Stimulated activated naive CD8-positive, alpha-beta T cell treated with anti-CD3 and anti-CD28 coated beads, Interleukin-15, Interleukin-2, amounts not matched to agents 100 ng/mL and 50 ng/mL, for 24 hours (primary cell): Measurements from ENCODE around the gene MBOAT7.
"Not testable (repeated sequence)": the region's sequence is repeated elsewhere in the genome, so short reads cannot be mapped to it uniquely, and the experiment has no call there.

Experiments used
- H3K27ac Mint-ChIP-seq: one replicate; pipeline ENCODE4 v1.8.0; 2021; ENCODE audit warnings: mild to moderate bottlenecking, mixed read lengths
- H3K27me3 Mint-ChIP-seq: one replicate; pipeline ENCODE4 v1.8.0; 2021; ENCODE audit warnings: mixed read lengths
- H3K36me3 Mint-ChIP-seq: one replicate; pipeline ENCODE4 v1.8.0; 2021; ENCODE audit warnings: low read depth, mixed read lengths
- H3K4me1 Mint-ChIP-seq: one replicate; pipeline ENCODE4 v1.8.0; 2021; ENCODE audit warnings: low read depth, mixed read lengths
- H3K4me3 Mint-ChIP-seq: one replicate; pipeline ENCODE4 v1.8.0; 2021; ENCODE audit warnings: mild to moderate bottlenecking, mixed read lengths
- H3K9me3 Mint-ChIP-seq: one replicate; pipeline ENCODE4 v1.8.0; 2021; ENCODE audit warnings: mixed read lengths

MBOAT7 gene

DNA sequence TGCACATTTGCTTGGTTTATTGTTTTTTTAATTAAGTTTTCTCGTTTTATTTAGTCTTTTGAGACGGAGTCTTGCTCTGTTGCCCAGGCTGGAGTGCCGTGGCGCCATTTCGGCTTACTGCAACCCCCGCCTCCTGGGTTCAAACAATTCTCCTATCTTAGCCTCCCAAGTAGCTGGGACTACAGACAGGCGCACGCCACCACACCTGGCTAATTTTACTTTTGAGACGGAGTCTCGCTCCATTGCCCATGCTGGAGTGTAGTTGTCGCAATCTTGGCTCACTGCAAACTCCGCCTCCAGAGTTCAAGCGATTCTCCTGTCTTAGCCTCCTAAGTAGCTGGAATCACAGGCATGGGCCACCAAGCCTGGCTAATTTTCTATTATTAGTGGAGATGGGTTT is 12.6 kb upstream of the MBOAT7 start:
- no peaks in the 10 kb centered on the region for H3K27me3 Mint-ChIP-seq
- no peaks in the 10 kb centered on the region for H3K9me3 Mint-ChIP-seq
- H3K27ac Mint-ChIP-seq: peak overlapping the region; percentile 100
- peaks cover 70% of the 10 kb centered on the region for H3K4me1 Mint-ChIP-seq
- peak overlapping the region; percentile 98 for H3K4me3 Mint-ChIP-seq
- H3K36me3 Mint-ChIP-seq: peaks cover 64% of the 10 kb centered on the region

DNA sequence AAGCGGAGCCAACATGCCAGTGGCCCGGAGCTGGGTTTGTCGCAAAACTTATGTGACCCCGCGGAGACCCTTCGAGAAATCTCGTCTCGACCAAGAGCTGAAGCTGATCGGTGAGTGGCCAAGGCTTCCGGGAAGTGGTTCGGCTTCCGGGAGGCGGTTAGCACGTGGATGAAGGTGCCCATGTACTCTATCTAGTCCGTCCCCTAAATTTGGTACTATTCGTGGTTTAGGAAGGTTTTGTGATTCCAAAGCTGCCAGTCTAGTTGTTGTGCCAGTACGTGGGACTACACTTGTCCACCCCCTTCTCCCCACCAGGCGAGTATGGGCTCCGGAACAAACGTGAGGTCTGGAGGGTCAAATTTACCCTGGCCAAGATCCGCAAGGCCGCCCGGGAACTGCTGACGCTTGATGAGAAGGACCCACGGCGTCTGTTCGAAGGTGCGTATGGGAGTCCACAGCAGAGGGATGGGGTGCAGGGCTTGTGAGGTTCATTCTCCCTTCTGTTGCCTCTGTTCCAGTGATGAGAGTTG is 11.9 kb upstream of the MBOAT7 start:
- no peaks in the 10 kb centered on the region for H3K27me3 Mint-ChIP-seq
- H3K4me3 Mint-ChIP-seq: peak overlapping the region; percentile 98
- peaks cover 57% of the 10 kb centered on the region for H3K36me3 Mint-ChIP-seq
- peak overlapping the region; percentile 100 for H3K27ac Mint-ChIP-seq
- H3K4me1 Mint-ChIP-seq: peaks cover 62% of the 10 kb centered on the region
- H3K9me3 Mint-ChIP-seq: no peaks in the 10 kb centered on the region

DNA sequence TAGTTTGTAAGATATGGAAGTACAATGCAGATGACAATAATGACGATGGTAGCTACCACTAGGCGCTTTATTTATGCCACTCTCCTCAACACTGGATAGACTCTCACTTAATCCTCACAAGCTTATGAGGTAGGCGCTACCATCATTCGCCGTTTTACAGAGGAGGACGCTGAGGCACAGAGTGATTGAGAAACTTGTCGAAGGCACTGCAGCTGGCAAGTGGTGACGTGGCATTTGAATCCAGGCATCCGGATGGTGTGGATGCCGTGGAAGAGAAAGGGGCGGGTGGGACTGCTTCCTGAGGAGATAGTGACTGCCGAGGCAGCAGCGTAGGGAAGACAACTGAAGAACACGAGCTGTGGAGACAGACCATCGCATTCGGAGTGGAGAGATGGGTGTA is 10.0 kb upstream of the MBOAT7 start:
- peak overlapping the region; percentile 79 for H3K27ac Mint-ChIP-seq
- peaks cover 44% of the 10 kb centered on the region for H3K4me1 Mint-ChIP-seq

DNA sequence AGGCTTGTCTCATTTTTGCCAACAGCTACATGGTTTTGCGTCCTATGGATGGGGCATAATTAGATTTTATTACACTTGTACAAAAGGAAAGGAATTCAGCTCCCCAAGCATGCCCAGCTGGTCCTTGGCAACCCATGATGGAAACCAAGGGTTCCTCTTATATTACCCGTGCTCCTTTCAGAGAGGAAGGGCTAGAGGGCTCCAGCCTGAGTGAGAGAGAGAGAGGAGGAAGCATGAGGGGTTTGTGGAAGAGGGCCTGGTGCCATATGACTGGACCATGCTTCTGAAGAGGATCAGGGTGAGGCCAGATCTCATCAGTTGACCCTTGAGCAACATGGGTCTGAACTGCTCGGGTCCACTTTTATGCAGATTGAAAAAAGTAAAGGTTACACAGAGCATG is 7.7 kb upstream of the MBOAT7 start:
- H3K27ac Mint-ChIP-seq: no peak overlapping the region
- H3K36me3 Mint-ChIP-seq: peaks cover 48% of the 10 kb centered on the region
- H3K4me1 Mint-ChIP-seq: peaks cover 33% of the 10 kb centered on the region
- no peak overlapping the region for H3K4me3 Mint-ChIP-seq
- no peaks in the 10 kb centered on the region for H3K9me3 Mint-ChIP-seq
- H3K27me3 Mint-ChIP-seq: no peaks in the 10 kb centered on the region

More for the DNA sequence above, 10.0 kb upstream of the MBOAT7 start:
- Mint-ChIP-seq H3K9me3 (no peaks in the 10 kb centered on the region), H3K4me3 (peak overlapping the region; percentile 98), H3K36me3 (peaks cover 52% of the 10 kb centered on the region), H3K27me3 (no peaks in the 10 kb centered on the region)

DNA sequence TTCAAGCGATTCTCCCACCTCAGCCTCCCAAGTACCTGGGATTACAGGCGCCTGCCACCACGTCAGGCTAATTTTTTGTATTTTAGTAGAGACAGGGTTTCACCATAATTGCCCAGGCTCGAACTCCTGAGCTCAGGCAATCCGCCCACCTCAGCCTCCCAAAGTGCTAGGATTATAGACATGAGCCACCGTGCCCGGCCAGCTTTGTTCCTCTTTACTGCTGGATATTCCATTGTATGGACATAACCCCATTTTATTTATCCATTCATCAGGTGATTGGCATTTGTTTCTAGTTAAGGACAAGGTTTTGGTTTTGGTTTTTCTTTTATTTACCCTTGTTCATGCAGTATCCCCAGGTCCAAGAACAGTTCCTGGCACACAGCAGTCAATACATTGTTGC is 7.2 kb upstream of the MBOAT7 start:
- Mint-ChIP-seq H3K27ac (no peak overlapping the region), H3K36me3 (peaks cover 43% of the 10 kb centered on the region), H3K4me1 (peaks cover 33% of the 10 kb centered on the region), H3K27me3 (no peaks in the 10 kb centered on the region), H3K4me3 (no peak overlapping the region), H3K9me3 (no peaks in the 10 kb centered on the region)

DNA sequence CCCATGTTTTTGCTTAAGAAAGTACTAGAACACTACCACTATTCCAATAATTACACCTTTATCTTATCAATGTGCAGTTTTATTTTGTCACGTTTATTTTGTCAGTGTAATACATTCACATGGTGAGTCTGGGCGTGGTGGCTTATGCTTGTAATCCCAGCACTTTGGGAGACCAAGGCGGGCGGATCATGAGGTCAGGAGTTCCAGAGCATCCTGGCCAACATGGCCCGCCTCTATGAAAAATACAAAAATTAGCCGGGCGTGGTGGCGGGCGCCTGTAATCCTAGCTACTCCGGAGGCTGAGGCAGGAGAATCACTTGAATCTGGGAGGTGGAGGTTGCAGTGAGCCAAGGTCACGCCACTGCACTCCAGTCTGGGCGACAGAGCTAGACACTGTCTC is 5.1 kb upstream of the MBOAT7 start:
- Mint-ChIP-seq H3K4me1 (peaks cover 24% of the 10 kb centered on the region), H3K27ac (peak overlapping the region; percentile 3), H3K36me3 (peaks cover 33% of the 10 kb centered on the region)
- H3K9me3 Mint-ChIP-seq, H3K27me3 Mint-ChIP-seq, H3K4me3 Mint-ChIP-seq: not testable (repeated sequence)

DNA sequence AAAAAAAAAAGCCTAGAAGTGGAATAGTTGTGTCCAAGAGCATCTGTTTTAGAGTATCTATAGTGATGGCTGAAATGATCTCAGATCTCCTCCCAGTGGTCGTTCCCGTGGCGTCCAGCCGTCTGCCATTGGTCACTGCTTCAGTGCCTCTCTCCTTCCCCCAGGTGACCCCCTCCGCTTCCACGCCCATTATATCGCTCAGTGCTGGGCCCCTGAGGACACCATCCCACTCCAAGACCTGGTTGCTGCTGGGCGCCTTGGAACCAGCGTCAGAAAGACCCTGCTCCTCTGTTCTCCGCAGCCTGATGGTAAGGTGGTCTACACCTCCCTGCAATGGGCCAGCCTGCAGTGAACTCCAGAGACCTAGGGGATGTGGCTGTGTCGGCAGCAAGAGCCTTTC is 3.6 kb upstream of the MBOAT7 start:
- H3K4me3 Mint-ChIP-seq: peak overlapping the region; percentile 39
- H3K27ac Mint-ChIP-seq: peak overlapping the region; percentile 84

DNA sequence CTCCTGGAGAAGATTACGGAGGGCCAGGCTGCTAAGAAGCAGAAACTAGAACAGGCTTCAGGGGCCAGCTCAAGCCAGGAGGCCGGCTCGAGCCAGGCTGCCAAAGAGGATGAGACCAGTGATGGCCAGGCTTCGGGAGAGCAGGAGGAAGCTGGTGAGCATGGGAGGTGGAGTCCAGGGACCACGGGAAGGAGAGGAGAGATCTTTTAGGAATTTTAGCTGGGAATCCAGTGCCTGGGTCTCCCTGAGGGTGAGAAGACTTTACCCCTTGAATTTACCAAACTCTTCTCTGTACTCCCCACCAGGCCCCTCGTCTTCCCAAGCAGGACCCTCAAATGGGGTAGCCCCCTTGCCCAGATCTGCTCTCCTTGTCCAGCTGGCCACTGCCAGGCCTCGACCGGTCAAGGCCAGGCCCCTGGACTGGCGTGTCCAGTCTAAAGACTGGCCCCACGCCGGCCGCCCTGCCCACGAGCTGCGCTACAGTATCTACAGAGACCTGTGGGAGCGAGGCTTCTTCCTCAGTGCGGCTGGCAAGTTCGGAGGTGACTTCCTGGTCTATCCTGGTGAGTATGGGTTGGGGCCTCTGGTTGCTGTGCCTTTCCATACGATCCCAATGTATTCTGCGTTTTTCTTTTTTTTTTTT is 2.6 kb upstream of the MBOAT7 start:
- Mint-ChIP-seq H3K27me3 (no peaks in the 10 kb centered on the region), H3K27ac (peak overlapping the region; percentile 89), H3K4me1 (peaks cover 32% of the 10 kb centered on the region), H3K36me3 (peaks cover 40% of the 10 kb centered on the region), H3K4me3 (peak overlapping the region; percentile 91), H3K9me3 (no peaks in the 10 kb centered on the region)

More for the DNA sequence above, 3.6 kb upstream of the MBOAT7 start:
- Mint-ChIP-seq H3K27me3 (no peaks in the 10 kb centered on the region), H3K9me3 (no peaks in the 10 kb centered on the region), H3K36me3 (peaks cover 33% of the 10 kb centered on the region), H3K4me1 (peaks cover 21% of the 10 kb centered on the region)

DNA sequence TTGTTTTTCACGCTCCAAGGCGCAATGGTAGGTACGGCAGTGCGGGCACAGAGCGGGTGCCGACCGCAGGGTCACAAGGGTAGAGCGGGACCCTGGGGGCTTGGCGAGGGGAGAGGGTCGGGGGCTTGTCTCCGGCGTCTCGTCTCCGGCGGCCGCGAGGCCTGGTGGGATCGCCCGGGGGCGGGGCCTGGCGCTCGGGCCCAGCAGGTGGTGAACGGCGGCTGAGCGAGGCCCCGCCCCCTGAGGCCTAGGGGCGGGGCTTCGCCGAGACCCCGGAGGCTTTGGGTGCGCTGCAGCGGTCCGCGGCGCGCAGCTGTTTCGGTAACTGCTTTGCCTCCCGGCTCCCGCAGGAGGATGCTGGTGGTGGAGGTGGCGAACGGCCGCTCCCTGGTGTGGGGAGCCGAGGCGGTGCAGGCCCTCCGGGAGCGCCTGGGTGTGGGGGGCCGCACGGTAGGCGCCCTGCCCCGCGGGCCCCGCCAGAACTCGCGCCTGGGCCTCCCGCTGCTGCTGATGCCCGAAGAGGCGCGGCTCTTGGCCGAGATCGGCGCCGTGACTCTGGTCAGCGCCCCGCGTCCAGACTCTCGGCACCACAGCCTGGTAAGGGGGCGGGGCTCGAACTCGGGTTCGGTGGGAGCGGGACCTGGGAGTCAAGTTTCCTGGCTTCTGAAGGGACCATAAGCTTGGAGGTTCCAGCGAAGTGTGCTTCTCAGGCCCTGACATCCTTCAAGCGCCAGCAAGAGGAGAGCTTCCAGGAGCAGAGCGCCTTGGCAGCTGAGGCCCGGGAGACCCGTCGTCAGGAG is 1.8 kb upstream of the MBOAT7 start, which contains the start of gene TSEN34:
TSS of gene TSEN34 (plus strand) at position 298 of the 800 bp plus-strand sequence. CDS start at position 355, 57 bp downstream.
- Mint-ChIP-seq H3K9me3 (no peaks in the 10 kb centered on the region), H3K4me3 (peak within 1 kb of the TSS; percentile 91), H3K36me3 (peaks cover 47% of the 10 kb centered on the region), H3K27ac (peak within 1 kb of the TSS; percentile 100), H3K4me1 (peaks cover 34% of the 10 kb centered on the region), H3K27me3 (no peaks in the 10 kb centered on the region)

DNA sequence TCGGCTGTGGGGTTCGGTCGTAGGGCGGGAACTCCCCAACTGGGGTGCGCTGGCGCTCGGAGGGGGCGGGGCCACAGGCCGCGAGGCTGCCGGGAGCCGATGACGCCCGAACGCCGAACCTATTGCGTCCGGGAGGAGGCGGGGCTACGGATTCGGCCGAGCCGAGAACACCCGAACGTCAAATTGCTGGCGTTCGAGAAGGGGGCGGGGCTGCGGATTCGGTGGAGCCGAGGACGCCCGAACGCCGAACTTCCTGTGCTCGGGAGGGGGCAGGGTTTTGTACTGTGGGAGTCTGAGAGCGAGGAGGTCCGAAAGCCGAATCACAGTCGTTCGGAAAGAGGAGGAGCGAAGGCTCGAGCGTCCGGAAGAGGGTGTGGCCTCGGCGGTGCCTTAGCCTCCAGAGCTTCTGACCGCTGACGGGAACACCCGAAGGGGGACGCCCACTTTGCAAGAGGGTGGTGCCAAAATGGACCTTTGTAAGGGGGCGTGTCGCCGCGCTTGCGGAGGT is 1.2 kb upstream of the MBOAT7 start:
- H3K4me3 Mint-ChIP-seq: peak overlapping the region; percentile 91
- peak overlapping the region; percentile 100 for H3K27ac Mint-ChIP-seq
- H3K27me3 Mint-ChIP-seq: no peaks in the 10 kb centered on the region
- no peaks in the 10 kb centered on the region for H3K9me3 Mint-ChIP-seq
- H3K4me1 Mint-ChIP-seq: peaks cover 34% of the 10 kb centered on the region
- H3K36me3 Mint-ChIP-seq: peaks cover 45% of the 10 kb centered on the region

DNA sequence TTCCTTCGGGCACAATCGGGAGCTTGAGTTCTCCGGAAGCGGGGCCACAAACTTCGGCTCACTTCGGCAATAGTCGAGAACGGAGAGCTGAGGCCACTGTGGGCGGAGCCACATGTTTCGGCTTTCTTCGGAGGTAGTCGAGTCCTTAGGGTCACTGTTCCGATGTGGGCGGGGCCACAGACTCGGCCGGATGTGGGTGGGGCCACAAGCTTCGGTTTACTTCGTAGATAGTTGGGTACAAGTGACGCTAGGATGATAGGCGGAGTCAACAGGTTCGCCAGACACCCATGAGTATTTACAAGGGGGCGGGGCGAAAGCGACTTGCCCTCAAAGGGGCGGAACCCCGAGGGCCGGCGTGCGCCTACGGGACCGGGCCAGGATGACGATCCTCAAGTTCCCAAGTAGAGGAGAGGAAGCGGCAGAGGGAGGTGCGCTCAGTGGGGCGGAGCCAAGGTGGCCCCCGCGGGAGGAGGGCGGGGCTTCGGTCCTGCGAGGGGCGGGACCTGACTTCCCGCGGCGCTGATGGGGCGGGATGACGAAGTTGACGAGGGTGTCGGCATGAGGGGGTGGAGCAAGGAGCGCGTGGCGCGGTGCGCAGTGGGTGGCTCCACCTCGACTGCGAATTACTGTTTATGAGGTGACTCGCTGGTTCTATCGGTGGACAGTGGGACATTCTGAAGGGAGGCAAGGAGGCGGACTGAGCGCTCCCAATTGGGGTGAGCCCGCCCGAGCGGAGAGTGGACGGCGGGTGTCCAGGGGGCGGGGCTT is 539 bp upstream of the MBOAT7 start:
- Mint-ChIP-seq H3K36me3 (peaks cover 39% of the 10 kb centered on the region), H3K27me3 (no peaks in the 10 kb centered on the region), H3K27ac (peak overlapping the region; percentile 100)

DNA sequence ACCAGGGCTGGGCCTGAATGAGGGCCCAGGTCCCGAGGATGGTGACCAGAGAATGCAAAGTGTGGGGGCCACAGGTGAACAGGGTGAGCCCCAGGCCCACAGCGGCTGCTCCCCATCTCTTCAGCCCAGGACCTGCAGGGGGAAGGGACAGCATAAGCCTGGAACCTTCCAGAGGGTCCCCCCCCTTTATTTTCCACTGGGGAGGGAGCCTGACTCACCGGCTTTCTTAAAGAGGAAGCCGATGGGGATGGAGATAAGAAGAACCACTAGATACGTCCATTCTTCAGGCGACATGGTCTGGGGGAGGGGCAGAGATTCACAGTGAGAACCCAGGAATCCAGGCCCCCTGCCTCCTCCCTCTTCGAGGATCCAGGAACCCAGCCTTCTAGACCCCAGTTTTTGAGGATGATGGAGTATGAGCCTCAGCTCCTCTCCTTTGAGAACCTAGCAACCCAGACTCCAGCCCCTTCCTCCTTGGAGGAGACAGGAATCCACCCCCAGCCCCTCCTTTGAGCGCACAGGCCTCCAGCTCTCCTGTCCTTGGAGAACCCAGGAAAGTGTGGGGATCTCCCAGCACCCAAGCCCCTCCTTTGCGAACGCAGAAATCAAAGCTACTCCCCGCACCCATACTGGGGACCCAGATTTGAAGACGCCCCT is 1.0 kb downstream of the MBOAT7 start:
- Mint-ChIP-seq H3K9me3 (no peaks in the 10 kb centered on the region), H3K4me3 (peak overlapping the region; percentile 91), H3K27ac (peak overlapping the region; percentile 86), H3K36me3 (peaks cover 31% of the 10 kb centered on the region), H3K27me3 (no peaks in the 10 kb centered on the region), H3K4me1 (peaks cover 33% of the 10 kb centered on the region)

More for the DNA sequence above, 539 bp upstream of the MBOAT7 start:
- peaks cover 34% of the 10 kb centered on the region for H3K4me1 Mint-ChIP-seq
- H3K4me3 Mint-ChIP-seq: peak overlapping the region; percentile 91
- H3K9me3 Mint-ChIP-seq: no peaks in the 10 kb centered on the region

DNA sequence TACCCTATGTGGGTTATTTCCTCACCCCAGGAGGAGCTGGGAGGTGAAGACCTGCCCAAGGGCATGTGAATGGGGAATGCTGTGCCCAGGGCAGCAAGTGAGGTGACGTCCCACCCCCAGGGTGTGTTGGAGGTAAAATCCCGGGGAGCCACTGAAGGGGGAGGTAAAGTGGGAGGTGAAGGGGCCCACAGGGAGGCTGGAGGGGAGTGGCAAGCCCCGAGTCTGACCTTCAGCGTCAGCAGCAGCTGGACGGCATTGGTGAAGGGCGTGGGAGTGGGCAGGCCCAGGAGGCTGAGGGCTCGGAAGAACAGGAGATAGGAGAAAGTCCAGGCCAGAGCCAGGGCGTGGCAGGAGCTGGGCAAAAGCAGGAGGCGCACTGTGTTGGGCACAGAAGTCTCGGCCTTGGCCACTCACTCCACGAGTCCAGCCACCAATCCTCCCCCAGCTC is 2.4 kb downstream of the MBOAT7 start:
- peaks cover 26% of the 10 kb centered on the region for H3K36me3 Mint-ChIP-seq
- H3K27ac Mint-ChIP-seq: peak overlapping the region; percentile 86
- peaks cover 21% of the 10 kb centered on the region for H3K4me1 Mint-ChIP-seq
- H3K9me3 Mint-ChIP-seq: no peaks in the 10 kb centered on the region
- H3K4me3 Mint-ChIP-seq: peak overlapping the region; percentile 91
- no peaks in the 10 kb centered on the region for H3K27me3 Mint-ChIP-seq

DNA sequence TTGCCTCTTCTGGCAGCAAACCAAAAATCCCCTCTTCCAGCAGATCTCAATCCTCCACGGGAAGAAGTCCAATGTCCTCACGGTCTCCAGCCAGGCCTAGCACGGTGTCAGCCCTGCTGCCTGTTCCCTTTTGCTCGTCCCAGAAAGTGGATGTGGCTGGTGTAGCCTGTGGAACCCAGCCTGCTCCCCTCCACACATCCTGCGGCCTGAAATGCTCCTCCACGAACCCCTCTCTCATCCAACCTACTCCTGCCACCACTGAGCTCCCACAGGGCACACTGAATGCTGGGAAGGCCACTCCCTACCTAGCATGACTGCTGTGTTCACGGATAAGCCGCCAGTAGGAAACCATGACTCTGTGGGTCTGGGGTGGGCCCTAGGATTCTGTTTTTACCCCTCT is 3.0 kb downstream of the MBOAT7 start:
- Mint-ChIP-seq H3K4me3 (no peak overlapping the region), H3K36me3 (peaks cover 27% of the 10 kb centered on the region)

More for the DNA sequence above, 3.0 kb downstream of the MBOAT7 start:
- Mint-ChIP-seq H3K27ac (no peak overlapping the region), H3K4me1 (peaks cover 16% of the 10 kb centered on the region), H3K9me3 (no peaks in the 10 kb centered on the region), H3K27me3 (no peaks in the 10 kb centered on the region)
